ENCODE measurements around the gene FLNC. TPM values are rescaled to one million over a fixed set of nuclear protein-coding genes. Genes with fewer than 3 reads are reported as not detected.

The FLNC gene
- total and polyA plus RNA-seq, 2 experiments from 2014 or later, result 74.0 to 304 TPM

DNA sequence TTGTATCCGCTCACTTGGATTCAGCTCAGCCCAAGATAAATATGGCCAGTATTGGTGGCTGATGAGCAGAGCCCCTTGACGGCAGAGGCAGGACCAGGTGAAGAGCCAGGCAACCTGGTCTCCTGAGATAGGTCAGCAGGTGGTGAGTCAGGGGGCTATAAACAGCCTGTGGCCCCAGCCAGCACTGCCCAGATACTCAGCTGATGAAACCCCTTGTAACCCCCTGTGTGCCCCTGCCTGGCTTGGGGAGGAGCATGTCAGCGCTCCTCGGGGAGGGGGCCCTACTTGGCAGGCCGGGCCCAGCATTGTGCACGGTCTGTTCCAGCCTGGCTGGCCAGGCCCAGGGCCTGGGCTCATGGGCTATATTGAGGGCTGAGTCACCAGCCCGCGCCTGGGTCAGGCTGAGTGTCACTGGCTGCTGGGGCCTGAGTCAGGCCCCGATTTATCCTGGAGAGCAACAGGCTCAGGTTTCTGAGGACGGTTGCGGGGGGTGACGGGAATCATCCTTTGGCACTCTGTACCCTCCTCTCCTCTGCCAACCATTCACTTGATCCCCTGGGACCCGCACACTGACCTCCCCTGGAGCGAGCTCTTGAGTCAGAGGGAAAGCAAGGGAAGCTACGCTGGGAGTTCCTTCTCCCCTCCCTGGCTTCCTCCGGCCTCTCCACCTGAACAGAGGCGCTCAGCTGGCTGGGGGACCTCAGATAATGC, 2.8 kb upstream of the FLNC start:
- H3K9me2 ChIP-seq (ENCODE audit: insufficient read depth), result no peaks in the 10 kb centered on the region
- H3K4me1 ChIP-seq (ENCODE audit: insufficient read depth), result peaks cover 29% of the 10 kb centered on the region
- no peaks in the 10 kb centered on the region for H3K27me3 ChIP-seq (replicated peaks; ENCODE audit: insufficient read depth)
- 22 to 24% methylated on average over 15 to 17 of the region's 17 CpGs for WGBS, 2 experiments (ENCODE audit: low coverage in 1 of 2, low lambda C conversion rate in 2 of 2, missing lambda C conversion rate in 2 of 2)
- H3K9ac ChIP-seq, result peak overlapping the region; percentile 67
- in situ Hi-C loops (cut with MboI), result no loop called here
- H3K79me2 ChIP-seq (ENCODE audit: insufficient read depth), result peaks cover 21% of the 10 kb centered on the region
- H4K20me1 ChIP-seq (ENCODE audit: insufficient read depth), result no peaks in the 10 kb centered on the region
- H3K4me3 ChIP-seq, result 0 out of 2 replicates have a peak overlapping the region, but pooled peaks have one; percentile 4
- TF ChIP-seq EZH2 (IDR thresholded peaks at IDR 0.05; ENCODE audit: insufficient read depth, poor library complexity, severe bottlenecking), result no peak
- TF ChIP-seq EZH2phosphoT487 (IDR thresholded peaks at IDR 0.05; ENCODE audit: insufficient read depth, low read depth), result no peak
- no peaks in the 10 kb centered on the region for H3K9me3 ChIP-seq (ENCODE audit: low read depth)
- DNase-seq, result peak; percentile 94
- H3F3A ChIP-seq (ENCODE audit: insufficient read depth), result peaks cover 24% of the 10 kb centered on the region
- H3K36me3 ChIP-seq (ENCODE audit: low read depth), result no peaks in the 10 kb centered on the region
- H2AFZ ChIP-seq, result no peak overlapping the region; the same call in 1 of the 2 replicates
- peak overlapping the region; percentile 49 for H3K4me2 ChIP-seq (ENCODE audit: unreplicated experiment)
- H3K27ac ChIP-seq, result peak overlapping the region; percentile 91

DNA sequence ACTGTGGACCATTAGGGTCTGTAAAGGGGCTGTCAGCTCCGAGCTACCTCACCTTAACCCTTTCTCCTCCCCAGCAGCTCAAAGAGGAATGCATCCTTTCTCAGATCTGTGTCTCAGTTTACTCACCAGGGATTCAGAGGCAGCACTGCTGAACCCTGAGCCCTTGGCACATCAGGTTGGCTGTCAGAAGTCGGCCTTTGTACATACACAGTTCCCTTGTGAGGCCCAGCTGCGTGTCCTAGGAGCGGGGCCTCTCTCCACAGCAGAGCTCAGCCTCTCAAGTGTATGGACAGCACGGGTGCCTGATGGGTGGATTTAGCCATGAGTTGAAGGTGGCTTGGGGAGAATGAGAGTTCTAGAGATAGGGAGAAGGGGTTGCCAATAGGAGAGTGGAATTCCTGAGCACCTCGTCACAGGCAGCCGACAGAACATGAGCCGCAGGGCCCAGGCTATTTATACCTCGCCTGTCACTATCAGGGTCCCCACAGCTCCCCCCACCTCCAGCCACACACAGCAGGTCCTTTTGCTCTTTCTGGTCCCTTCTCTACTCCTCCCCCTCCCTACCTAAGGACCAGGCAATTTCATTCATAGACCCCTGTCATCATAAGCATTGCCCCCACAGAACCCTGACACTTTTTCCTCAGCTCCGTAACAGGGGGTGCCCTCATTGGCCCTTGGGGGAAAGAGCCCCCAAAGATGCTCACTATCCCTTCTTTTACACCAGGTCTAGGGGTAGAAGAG, 2.1 kb upstream of the FLNC start:
- DNase-seq, result peak; percentile 87
- peaks cover 32% of the 10 kb centered on the region for H3F3A ChIP-seq (ENCODE audit: insufficient read depth)
- H4K20me1 ChIP-seq (ENCODE audit: insufficient read depth), result no peaks in the 10 kb centered on the region
- peak overlapping the region; percentile 67 for H3K9ac ChIP-seq
- H2AFZ ChIP-seq, result no peak overlapping the region
- in situ Hi-C loops (cut with MboI), result no loop called here
- H3K4me1 ChIP-seq (ENCODE audit: insufficient read depth), result peaks cover 29% of the 10 kb centered on the region
- H3K27ac ChIP-seq, result peak overlapping the region; percentile 91
- no peaks in the 10 kb centered on the region for H3K27me3 ChIP-seq (replicated peaks; ENCODE audit: insufficient read depth)
- H3K36me3 ChIP-seq (ENCODE audit: low read depth), result no peaks in the 10 kb centered on the region
- TF ChIP-seq EZH2phosphoT487 (IDR thresholded peaks at IDR 0.05; ENCODE audit: insufficient read depth, low read depth), result no peak
- TF ChIP-seq EZH2 (IDR thresholded peaks at IDR 0.05; ENCODE audit: insufficient read depth, poor library complexity, severe bottlenecking), result no peak
- 0 out of 2 replicates have a peak overlapping the region, but pooled peaks have one; percentile 4 for H3K4me3 ChIP-seq
- WGBS, 2 experiments (ENCODE audit: low coverage in 1 of 2, low lambda C conversion rate in 2 of 2, missing lambda C conversion rate in 2 of 2), result 34 to 36% methylated on average over 10 of the region's 10 CpGs
- no peaks in the 10 kb centered on the region for H3K9me3 ChIP-seq (ENCODE audit: low read depth)
- H3K9me2 ChIP-seq (ENCODE audit: insufficient read depth), result no peaks in the 10 kb centered on the region
- peaks cover 29% of the 10 kb centered on the region for H3K79me2 ChIP-seq (ENCODE audit: insufficient read depth)
- H3K4me2 ChIP-seq (ENCODE audit: unreplicated experiment), result peak overlapping the region; percentile 49

- peaks cover 34% of the 10 kb centered on the region for H3K4me1 ChIP-seq (ENCODE audit: insufficient read depth)
- in situ Hi-C loops (cut with MboI), result no loop called here
Measured at GRCh38 chr7:128829391-128830166, 627 bp upstream of the FLNC start.

More at GRCh38 chr7:128829391-128830166, 627 bp upstream of the FLNC start:
- TF ChIP-seq EZH2 (IDR thresholded peaks at IDR 0.05; ENCODE audit: insufficient read depth, poor library complexity, severe bottlenecking) (no peak), EZH2phosphoT487 (IDR thresholded peaks at IDR 0.05; ENCODE audit: insufficient read depth, low read depth) (no peak)
- Histone ChIP-seq H3K27me3 (replicated peaks; ENCODE audit: insufficient read depth) (no peaks in the 10 kb centered on the region), H4K20me1 (ENCODE audit: insufficient read depth) (no peaks in the 10 kb centered on the region), H3K36me3 (ENCODE audit: low read depth) (no peaks in the 10 kb centered on the region), H2AFZ (no peak overlapping the region), H3K9me2 (ENCODE audit: insufficient read depth) (no peaks in the 10 kb centered on the region), H3F3A (ENCODE audit: insufficient read depth) (peaks cover 37% of the 10 kb centered on the region), H3K4me2 (ENCODE audit: unreplicated experiment) (peak overlapping the region; percentile 77), H3K9me3 (ENCODE audit: low read depth) (no peaks in the 10 kb centered on the region), H3K79me2 (ENCODE audit: insufficient read depth) (peaks cover 41% of the 10 kb centered on the region), H3K27ac (peak overlapping the region; percentile 90), H3K9ac (peak overlapping the region; percentile 92), H3K4me3 (peak overlapping the region; percentile 99)
- 2 to 3% methylated on average over 9 to 13 of the region's 13 CpGs for WGBS, 2 experiments (ENCODE audit: low coverage in 1 of 2, low lambda C conversion rate in 2 of 2, missing lambda C conversion rate in 2 of 2)
- peak; percentile 71 for DNase-seq
